GM18520 (cell line): ENCODE measurements around the gene ROCK2.

Source experiments
- ATAC-seq: cut with Tn5 transposase; IDR thresholded peaks from one replicate; pipeline ENCODE4 v1.9.1; 2021; ENCODE audit not compliant: unreplicated experiment

The ROCK2 gene

DNA sequence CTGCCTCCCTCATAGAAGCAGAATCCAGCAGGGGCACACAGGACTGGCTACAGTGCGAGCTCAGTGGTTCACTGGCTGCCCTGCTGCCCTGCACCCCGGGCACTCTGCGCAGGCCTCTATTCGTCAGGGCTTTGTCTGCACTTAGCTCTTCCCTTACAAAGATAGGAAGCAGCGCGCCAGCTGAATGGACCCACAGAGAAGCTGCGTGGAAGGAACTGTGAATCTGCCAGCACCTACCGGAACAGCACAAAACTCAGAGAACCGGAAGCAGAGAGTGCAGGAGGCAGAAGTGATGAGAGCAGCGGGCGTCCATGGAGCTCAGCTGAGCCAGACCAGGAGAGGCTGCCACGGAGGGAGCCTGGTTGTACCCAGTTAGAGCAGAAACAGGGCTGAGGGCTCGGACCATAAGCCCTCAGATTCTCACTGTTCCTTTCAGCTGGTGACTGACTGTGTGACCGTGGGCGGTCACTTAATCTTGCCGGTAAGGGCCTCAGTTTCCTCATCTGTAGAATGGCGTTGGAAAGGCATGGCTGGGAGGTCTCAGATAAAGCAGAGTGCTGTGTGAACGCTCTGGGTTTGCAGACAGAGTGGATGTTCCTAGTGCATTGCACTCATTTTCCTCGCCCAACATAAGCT lies 212.3 kb downstream of the ROCK2 start:
- ATAC-seq: no peak

DNA sequence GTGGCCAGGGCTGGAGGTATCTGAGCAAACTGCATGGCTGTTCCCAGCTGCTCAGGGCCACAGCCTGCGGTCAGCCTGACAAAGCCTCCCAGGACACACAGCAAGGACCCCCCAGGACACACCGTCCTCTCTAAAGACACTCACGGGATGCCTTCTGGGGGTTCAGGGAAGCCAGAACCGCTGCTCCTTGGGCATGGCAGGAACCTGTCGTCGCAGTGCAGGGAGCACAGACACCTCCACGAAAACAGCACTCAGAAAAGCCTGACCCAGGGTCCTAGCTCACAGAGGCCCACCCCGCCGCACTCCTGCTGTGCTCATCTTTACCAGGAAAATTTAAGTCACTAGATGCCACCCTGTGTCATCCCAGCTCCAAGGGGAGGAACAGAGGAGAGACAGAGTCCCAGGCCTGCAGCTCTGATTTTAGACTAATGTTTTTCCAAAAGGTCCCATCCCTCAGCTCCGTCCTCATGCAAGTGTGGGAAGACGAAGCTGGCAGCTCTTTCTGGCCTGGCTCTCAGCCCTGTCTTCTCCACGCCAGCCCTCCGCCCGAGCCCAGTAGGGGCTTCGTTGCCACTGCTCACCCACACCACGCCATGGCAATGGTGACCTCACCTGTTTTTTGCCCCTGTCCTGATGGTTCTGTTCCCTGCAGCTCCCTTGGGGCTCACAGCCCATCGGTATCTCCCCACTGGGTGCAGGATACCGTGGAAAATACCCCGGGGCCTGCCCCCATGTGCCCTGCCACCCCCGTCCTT lies 213.1 kb downstream of the ROCK2 start:
- no peak for ATAC-seq
